HUES64 (cell line): ENCODE measurements around the gene CBLC.

Source experiments
- H3K27ac ChIP-seq: 2 replicates; pipeline ENCODE4 v1.7.0; 2013; ENCODE audit warnings: low read depth, low read length, inconsistent platforms
- H3K27me3 ChIP-seq: 2 replicates; pipeline ENCODE4 v1.6.1; 2013; ENCODE audit warnings: mild to moderate bottlenecking, low read length; ENCODE audit not compliant: insufficient read depth
- H3K36me3 ChIP-seq: 2 replicates; pipeline ENCODE4 v1.6.1; 2013; ENCODE audit warnings: mild to moderate bottlenecking, low read length; ENCODE audit not compliant: insufficient read depth
- H3K4me1 ChIP-seq: 2 replicates; pipeline ENCODE4 v1.6.1; 2013; ENCODE audit warnings: mild to moderate bottlenecking, low read length, moderate library complexity; ENCODE audit not compliant: insufficient read depth
- H3K4me3 ChIP-seq: 2 replicates; pipeline ENCODE4 v1.5.1; 2013; ENCODE audit warnings: mild to moderate bottlenecking, low read length, moderate library complexity
- H3K9ac ChIP-seq: 2 replicates; pipeline ENCODE4 v1.6.1; 2013; ENCODE audit warnings: mild to moderate bottlenecking, low read depth, low read length
- H3K9me3 ChIP-seq: 2 replicates; pipeline ENCODE4 v1.6.1; 2013; ENCODE audit warnings: low read depth, low read length; ENCODE audit not compliant: insufficient read depth
- WGBS: fragments of 150-250, 120-280 bp; methylation state at CpG from one replicate; pipeline ENCODE4 v1.1.7; 2013; ENCODE audit warnings: missing lambda C conversion rate; 5-methylcytosine and 5-hydroxymethylcytosine counted together

CBLC gene

DNA sequence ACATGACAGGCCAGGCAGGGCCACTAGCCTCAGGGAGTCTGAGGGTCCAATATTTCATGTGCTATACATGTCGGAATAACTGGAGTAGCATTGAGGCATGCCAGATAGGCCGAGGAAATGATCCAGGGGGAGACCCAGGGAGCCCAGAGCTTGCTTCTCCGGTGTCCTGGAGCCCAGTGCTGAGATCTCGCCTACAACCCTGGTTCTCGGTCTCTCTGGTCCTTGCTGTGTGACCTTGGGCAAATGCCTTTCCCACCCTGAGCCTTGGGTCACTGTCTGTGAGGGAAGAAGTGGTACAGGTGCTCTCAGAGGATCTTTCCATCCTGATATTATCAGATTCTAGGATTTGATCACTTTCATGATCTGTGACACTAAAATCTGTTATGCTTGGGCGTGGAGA, 11.3 kb downstream of the CBLC start:
- 94% methylated on average over 6 of the region's 6 CpGs for WGBS

DNA sequence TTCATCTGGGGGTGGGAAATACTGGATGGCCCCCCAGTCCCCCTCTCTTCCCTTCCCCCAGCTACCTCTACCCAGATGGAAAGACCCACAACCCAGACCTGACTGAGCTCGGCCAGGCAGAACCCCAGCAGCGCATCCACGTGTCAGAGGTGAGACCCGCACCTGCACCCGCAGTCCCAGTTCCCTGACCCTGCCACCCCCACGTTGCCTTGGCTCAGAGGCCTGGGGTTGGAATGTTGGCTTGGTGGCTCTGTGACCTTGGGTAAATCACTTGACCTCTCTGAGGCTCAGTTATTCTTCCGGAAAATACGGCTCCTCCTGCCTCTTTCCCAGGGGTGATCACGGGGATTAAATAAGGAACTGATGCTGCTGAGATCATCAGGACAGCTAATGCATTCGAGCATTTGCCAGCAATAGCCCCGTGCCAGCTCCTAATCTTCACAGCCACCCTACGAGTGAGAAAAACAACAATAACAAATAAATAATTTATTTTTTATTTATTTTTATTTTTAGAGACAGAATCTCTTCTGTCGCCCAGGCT, 12.3 kb downstream of the CBLC start:
- H3K9me3 ChIP-seq = no peaks in the 10 kb centered on the region
- no peaks in the 10 kb centered on the region for H3K27me3 ChIP-seq
- no peak overlapping the region for H3K9ac ChIP-seq
- no peak overlapping the region for H3K27ac ChIP-seq
- no peaks in the 10 kb centered on the region for H3K4me1 ChIP-seq
- peaks cover 41% of the 10 kb centered on the region for H3K36me3 ChIP-seq
- WGBS = 94% methylated on average over 12 of the region's 13 CpGs
- no peak overlapping the region for H3K4me3 ChIP-seq

More for the DNA sequence above, 11.3 kb downstream of the CBLC start:
- no peaks in the 10 kb centered on the region for H3K27me3 ChIP-seq
- no peaks in the 10 kb centered on the region for H3K4me1 ChIP-seq
- H3K4me3 ChIP-seq = no peak overlapping the region
- H3K9me3 ChIP-seq = no peaks in the 10 kb centered on the region
- peaks cover 32% of the 10 kb centered on the region for H3K36me3 ChIP-seq
- no peak overlapping the region for H3K27ac ChIP-seq
- H3K9ac ChIP-seq = no peak overlapping the region

DNA sequence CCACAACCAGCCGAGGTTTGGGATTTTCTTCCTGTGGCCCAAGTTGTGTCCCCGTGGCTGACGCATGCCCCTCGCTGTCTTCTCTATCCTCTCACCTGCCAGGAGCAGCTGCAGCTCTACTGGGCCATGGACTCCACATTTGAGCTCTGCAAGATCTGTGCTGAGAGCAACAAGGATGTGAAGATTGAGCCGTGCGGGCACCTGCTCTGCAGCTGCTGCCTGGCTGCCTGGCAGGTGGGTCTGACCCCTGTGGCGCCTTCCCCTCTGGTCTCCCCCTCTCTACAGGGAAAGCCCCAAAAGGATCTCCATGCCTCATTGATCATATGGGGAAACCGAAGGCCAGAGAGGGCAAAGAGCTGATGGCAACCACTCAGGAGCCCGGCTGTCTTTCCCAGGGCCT, 14.6 kb downstream of the CBLC start:
- H3K27ac ChIP-seq = no peak overlapping the region
- H3K9ac ChIP-seq = no peak overlapping the region
- H3K9me3 ChIP-seq = no peaks in the 10 kb centered on the region
- peaks cover 38% of the 10 kb centered on the region for H3K36me3 ChIP-seq
- no peaks in the 10 kb centered on the region for H3K27me3 ChIP-seq
- no peaks in the 10 kb centered on the region for H3K4me1 ChIP-seq
- 91% methylated on average over 9 of the region's 9 CpGs for WGBS
- H3K4me3 ChIP-seq = no peak overlapping the region

DNA sequence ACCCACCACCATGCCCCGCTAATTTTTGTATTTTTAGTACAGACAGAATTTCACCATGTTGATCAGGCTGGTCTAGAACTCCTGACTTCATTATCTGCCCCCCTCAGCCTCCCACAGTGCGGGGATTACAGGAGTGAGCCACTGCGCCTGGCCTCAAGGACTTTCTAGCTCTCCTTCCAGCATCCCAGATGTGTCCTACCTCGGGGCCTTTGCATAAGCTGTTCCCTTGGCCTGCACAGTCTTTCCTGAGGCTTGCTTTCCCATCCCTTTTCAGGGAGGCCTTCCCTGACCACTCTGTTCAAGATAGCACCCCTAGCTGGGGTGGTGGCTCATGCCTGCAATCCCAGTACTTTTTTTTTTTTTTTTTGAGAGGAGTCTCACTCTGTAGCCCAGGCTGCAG, 16.9 kb downstream of the CBLC start:
- no peaks in the 10 kb centered on the region for H3K9me3 ChIP-seq
- WGBS = 94% methylated on average over 4 of the region's 4 CpGs
- H3K4me3 ChIP-seq = no peak overlapping the region
- no peaks in the 10 kb centered on the region for H3K4me1 ChIP-seq
- no peak overlapping the region for H3K9ac ChIP-seq
- H3K27me3 ChIP-seq = no peaks in the 10 kb centered on the region
- no peak overlapping the region for H3K27ac ChIP-seq
- H3K36me3 ChIP-seq = peaks cover 38% of the 10 kb centered on the region

DNA sequence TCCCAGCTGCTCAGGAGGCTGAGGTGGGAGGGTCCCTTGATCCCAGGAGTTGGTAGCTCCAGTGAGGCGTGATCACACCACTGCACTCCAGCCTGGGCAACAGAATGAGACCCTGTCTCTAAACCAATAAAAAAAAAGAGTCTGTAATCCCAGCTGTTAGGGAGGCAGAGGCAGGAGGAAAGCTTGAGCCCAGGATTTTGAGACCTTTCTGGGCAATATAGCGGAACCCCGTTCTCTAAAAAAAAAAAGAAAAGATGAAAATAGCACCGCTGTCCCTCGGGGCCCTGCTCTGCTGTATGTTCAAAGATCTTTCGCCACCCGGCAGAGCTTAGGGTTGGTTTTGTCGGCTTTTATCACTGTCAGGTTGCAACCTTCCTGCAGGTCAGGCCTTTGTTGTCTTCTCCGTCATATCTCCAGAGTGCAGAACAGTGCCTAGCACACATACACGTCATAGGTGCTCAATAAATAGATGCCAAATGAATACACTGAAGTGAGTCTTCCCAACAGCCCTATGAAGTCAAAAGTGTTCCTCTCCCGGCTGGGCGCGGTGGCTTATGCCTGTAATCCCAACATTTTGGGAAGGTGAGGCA, 17.8 kb downstream of the CBLC start:
- H3K9ac ChIP-seq = no peak overlapping the region
- peaks cover 33% of the 10 kb centered on the region; the same call in 1 of the 2 replicates for H3K36me3 ChIP-seq
- no peaks in the 10 kb centered on the region for H3K4me1 ChIP-seq
- H3K9me3 ChIP-seq = no peaks in the 10 kb centered on the region
- WGBS = 92% methylated on average over 13 of the region's 13 CpGs
- no peak overlapping the region for H3K27ac ChIP-seq
- no peaks in the 10 kb centered on the region for H3K27me3 ChIP-seq
- H3K4me3 ChIP-seq = no peak overlapping the region

DNA sequence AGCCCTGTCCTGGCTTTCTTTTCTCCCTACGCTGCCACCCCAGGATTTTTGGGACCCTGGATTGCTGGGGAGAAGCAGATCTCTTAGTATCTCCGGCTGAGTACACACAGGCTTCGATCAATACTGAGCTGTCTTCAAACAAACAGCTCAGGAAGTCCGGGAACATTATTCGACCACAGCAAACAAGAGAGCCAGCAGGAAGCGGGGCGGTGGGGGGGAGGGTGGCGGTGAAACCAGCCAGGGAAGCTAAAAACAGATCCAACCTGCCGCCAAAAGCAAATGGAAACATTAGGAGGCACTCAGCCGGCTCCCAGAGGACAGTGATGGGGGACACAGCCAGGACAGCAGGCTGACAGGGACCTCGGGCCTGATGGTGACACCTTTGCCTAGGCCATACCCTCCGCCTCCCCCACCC, 19.0 kb downstream of the CBLC start:
- peaks cover 30% of the 10 kb centered on the region; the same call in 1 of the 2 replicates for H3K36me3 ChIP-seq
- H3K9ac ChIP-seq = no peak overlapping the region
- H3K27ac ChIP-seq = peak overlapping the region; percentile 73
- no peaks in the 10 kb centered on the region for H3K27me3 ChIP-seq
- no peaks in the 10 kb centered on the region for H3K9me3 ChIP-seq
- H3K4me3 ChIP-seq = no peak overlapping the region
- WGBS = 32% methylated on average over 12 of the region's 12 CpGs
- H3K4me1 ChIP-seq = no peaks in the 10 kb centered on the region

DNA sequence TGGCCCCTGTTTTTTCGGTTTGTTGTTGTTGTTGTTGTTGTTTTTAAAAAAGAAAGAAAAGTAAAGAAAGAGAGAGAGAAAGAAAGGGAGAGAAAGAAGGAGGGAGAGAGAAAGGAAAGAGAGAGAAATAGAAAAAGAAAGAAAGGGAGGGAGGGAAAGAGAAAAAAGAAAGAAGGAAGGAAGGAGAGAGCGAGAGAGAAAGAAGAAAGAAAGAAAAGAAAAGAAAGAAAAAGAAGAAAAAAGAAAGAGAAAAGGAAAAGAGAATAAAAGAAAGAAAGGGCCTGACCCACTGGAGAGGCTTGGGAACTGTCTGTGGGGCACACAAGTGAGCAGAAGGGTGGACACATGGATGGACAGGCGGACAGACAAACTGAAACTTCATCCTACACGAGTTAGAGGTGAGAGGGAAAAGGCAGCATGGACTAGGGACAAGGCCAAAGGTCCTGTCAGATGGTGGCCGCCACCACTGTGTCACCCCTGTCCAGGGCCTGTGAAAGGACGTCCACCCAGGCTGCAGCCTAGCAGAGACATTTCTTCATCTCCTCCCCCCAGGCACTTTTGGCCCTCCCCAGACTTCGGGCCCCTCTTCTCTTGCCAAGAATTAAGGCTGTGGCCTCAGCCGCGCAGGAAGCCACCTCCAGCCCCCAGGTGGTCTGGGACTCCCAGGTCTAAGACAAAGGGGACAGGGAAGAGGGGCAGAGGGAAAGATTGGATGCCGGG, 22.1 kb downstream of the CBLC start:
- no peak overlapping the region for H3K9ac ChIP-seq
- H3K4me1 ChIP-seq = no peaks in the 10 kb centered on the region
- H3K36me3 ChIP-seq = peaks cover 16% of the 10 kb centered on the region; the same call in 1 of the 2 replicates
- 78% methylated on average over 10 of the region's 10 CpGs for WGBS
- peaks cover 22% of the 10 kb centered on the region for H3K27me3 ChIP-seq
- H3K4me3 ChIP-seq = no peak overlapping the region
- peak overlapping the region; percentile 69; the same call in 1 of the 2 replicates for H3K27ac ChIP-seq
- no peaks in the 10 kb centered on the region for H3K9me3 ChIP-seq

DNA sequence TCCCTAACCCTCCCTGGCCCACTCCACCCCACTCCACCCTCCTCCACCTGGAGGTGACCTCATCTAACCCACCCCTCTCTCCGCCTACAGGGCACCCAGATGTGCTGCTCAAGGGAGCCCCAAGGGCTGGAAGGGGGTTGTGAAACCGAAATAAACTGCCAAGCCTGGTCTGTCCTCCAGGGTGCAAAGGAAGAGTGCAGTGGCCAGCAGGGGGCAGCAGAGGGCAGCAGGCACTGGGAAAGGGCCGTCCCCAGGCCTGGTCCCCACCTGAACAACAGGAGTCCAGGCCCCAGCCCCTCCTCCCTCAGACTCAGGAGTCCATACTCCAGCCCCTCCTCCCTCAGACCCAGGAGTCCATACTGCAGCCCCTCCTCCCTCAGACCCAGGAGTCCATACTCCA, 22.8 kb downstream of the CBLC start:
- Histone ChIP-seq H3K4me1 (no peaks in the 10 kb centered on the region), H3K4me3 (no peak overlapping the region), H3K9me3 (no peaks in the 10 kb centered on the region), H3K36me3 (peaks cover 10% of the 10 kb centered on the region; the same call in 1 of the 2 replicates), H3K27me3 (peaks cover 28% of the 10 kb centered on the region), H3K9ac (no peak overlapping the region), H3K27ac (peak overlapping the region; percentile 69; the same call in 1 of the 2 replicates)
- WGBS = 6% methylated on average over 3 of the region's 3 CpGs

DNA sequence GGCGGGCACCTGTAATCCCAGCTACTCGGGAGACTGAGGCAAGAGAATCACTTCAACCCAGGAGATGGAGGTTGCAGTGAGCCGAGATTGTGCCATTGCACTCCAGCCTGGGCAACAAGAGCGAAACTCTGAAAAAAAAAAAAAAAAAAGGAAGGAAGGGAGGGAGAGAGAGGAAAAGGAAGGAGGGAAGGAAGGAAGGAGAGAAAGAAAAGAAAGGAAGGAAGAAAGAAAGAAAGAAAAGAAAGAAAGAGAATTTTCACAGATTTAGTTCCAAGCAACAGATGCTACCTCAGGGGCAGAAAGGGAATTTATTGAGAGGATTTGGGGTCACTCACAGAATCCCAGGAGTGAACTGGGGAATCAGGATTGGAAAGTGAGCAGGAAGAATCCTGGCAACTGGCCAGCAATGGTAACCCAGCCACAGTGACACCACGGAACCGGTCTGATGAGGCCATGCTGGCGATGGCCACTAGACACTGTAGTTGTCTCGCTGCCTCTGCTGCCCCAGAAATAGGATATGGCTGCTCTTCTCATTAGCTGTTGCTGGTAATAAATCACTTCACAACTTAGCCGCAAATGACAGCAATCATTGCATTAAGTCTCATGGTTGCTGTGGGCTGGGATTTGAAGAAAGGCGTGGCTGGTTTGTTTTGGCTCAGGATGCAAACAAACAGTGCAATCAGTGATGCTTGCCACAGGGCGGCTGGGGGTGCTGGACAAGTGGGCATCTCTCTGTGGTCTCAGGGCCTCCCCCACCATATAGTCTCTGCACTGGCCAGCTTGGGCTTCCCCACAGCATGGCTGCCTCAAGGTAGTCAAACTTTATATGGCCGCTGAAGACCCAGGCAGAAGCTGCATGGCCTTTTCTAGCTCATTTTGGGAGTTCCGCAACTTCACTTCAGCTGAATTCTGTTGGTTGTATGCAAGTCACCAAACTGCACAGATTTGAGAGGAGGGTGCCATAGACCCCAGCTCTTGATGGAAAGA, 26.0 kb downstream of the CBLC start:
- Histone ChIP-seq H3K4me1 (peaks cover 5% of the 10 kb centered on the region), H3K9ac (no peak overlapping the region), H3K4me3 (no peak overlapping the region), H3K36me3 (no peaks in the 10 kb centered on the region), H3K27me3 (peaks cover 29% of the 10 kb centered on the region), H3K9me3 (no peaks in the 10 kb centered on the region), H3K27ac (no peak overlapping the region)
- WGBS = 95% methylated on average over 13 of the region's 13 CpGs

DNA sequence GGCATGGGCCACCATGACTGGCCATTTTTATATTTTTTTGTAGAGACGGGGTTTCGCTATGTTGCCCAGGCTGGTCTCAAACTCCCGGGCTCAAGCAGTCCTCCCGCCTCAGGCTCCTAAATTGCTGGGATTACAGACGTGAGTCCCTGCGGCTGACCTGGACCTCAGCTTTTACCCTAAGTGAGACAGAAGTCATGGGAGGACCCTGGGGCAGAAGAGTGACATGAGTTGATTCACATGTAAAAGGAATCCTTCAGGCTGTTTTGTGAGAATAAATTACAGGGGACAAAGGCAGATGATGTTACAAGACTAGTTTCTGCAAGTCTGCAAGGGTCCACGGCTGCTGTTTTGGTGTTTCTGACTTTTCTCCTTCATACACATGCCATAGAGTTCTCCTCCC, 28.6 kb downstream of the CBLC start:
- Histone ChIP-seq H3K27ac (no peak overlapping the region), H3K9me3 (no peaks in the 10 kb centered on the region), H3K27me3 (peaks cover 33% of the 10 kb centered on the region), H3K4me3 (no peak overlapping the region), H3K36me3 (peaks cover 2% of the 10 kb centered on the region; the same call in 1 of the 2 replicates), H3K4me1 (peaks cover 18% of the 10 kb centered on the region), H3K9ac (no peak overlapping the region)
- 62% methylated on average over 7 of the region's 7 CpGs for WGBS
